GM12878 (cell line): ENCODE results near the gene NEU1. TPM values are rescaled to one million over a fixed set of nuclear protein-coding genes. Genes with fewer than 3 reads are reported as not detected.

ENCODE experiments used
- ATAC-seq: fragments of 200-7000 bp; cut with Tn5 transposase; 3 replicates; pipeline ENCODE4 v1.9.1; 2020; ENCODE audit warnings: mild to moderate bottlenecking, moderate library complexity
- BruUV-seq: library from RNA; stranded (reverse); fragments of 400-500 nt; replicated peaks from 2 replicates; lab custom pipeline; 2021; lab: Mats Ljungman, UMichigan
- CTCF ChIA-PET: fragments of 300-600 bp; sonication (Branson Sonifier 250); formaldehyde crosslinking; extraction: SDS; loops from one replicate; lab custom pipeline; 2021; ENCODE audit warnings: inconsistent platforms; lab: Yijun Ruan, JAX
- POLR2A ChIA-PET: fragments of 350-600 bp; formaldehyde crosslinking; extraction: SDS; loops from one replicate; lab custom pipeline; 2021; ENCODE audit warnings: inconsistent platforms; lab: Charles Lee
- RAD21 ChIA-PET: fragments of 300-600 bp; sonication (Branson Sonifier 250); formaldehyde crosslinking; loops from one replicate; lab custom pipeline; 2023; ENCODE audit warnings: antibody characterized with exemption; ENCODE audit not compliant: unreplicated experiment; lab: Charles Lee
- SMC1A ChIA-PET: fragments of 300-600 bp; sonication (Branson Sonifier 250); formaldehyde crosslinking; loops from one replicate; lab custom pipeline; 2023; ENCODE audit not compliant: unreplicated experiment, uncharacterized antibody; lab: Charles Lee
- DNase-seq: peaks from one replicate; pipeline ENCODE4 v3.0.0-alpha.2; 2011; ENCODE audit warnings: low read depth, low spot score
- FAIRE-seq: peaks from 3 replicates; lab custom pipeline; 2011; peaks lifted over from hg19 to GRCh38; lab: Jason Lieb, UNC
- H2AFZ ChIP-seq: 2 replicates; pipeline ENCODE4 v1.6.0; 2011; ENCODE audit warnings: low read depth, low read length, control low read depth; ENCODE audit not compliant: control insufficient read depth
- H3K27ac ChIP-seq: 2 replicates; pipeline ENCODE4 v1.5.1; 2011; ENCODE audit warnings: control low read depth; ENCODE audit not compliant: control insufficient read depth, insufficient read depth
- H3K27me3 ChIP-seq, 2 experiments: replicated peaks in 1 of 2; 2 replicates each; pipeline versions ENCODE4 v1.6.0 to v1.6.1; 2011; ENCODE audit warnings: low read length in 1 of 2; ENCODE audit not compliant: control insufficient read depth in 2 of 2, insufficient read depth in 2 of 2
- H3K36me3 ChIP-seq, 2 experiments: 2 replicates each; pipeline ENCODE4 v1.5.1; 2011; ENCODE audit warnings: low read length in 1 of 2; ENCODE audit not compliant: control insufficient read depth in 2 of 2, insufficient read depth in 2 of 2
- H3K4me1 ChIP-seq: 2 replicates; pipeline ENCODE4 v1.6.1; 2011; ENCODE audit warnings: mild to moderate bottlenecking, low read length, moderate library complexity, mixed read lengths; ENCODE audit not compliant: control insufficient read depth, insufficient read depth
- H3K4me2 ChIP-seq: 2 replicates; pipeline ENCODE4 v1.6.0; 2011; ENCODE audit warnings: control low read depth; ENCODE audit not compliant: control insufficient read depth, insufficient read depth
- H3K4me3 ChIP-seq: fragments of 200-600 bp; sonication (generic); 2 replicates; pipeline ENCODE4 v1.5.1; 2016
- H3K79me2 ChIP-seq: 2 replicates; pipeline ENCODE4 v1.6.0; 2011; ENCODE audit warnings: low read length; ENCODE audit not compliant: control insufficient read depth, insufficient read depth
- H3K9ac ChIP-seq: 2 replicates; pipeline ENCODE4 v1.8.0; 2011; ENCODE audit warnings: low read length, control low read depth, mixed read lengths; ENCODE audit not compliant: control insufficient read depth, insufficient read depth
- H3K9me3 ChIP-seq: replicated peaks from 3 replicates; pipeline ENCODE4 v1.5.1; 2011; ENCODE audit warnings: mild to moderate bottlenecking, low read length; ENCODE audit not compliant: control insufficient read depth, insufficient read depth
- H4K20me1 ChIP-seq: 2 replicates; pipeline ENCODE4 v1.6.0; 2011; ENCODE audit not compliant: control insufficient read depth, insufficient read depth
- CHD1 ChIP-seq: IDR thresholded peaks from 2 replicates; pipeline ENCODE4 v1.6.1; 2012; ENCODE audit warnings: low read depth, low read length, improper control_type of control experiment
- CHD2 ChIP-seq: IDR thresholded peaks from 2 replicates; pipeline ENCODE4 v1.6.1; 2011; ENCODE audit warnings: low read depth, low read length, improper control_type of control experiment, borderline replicate concordance
- LARP7 ChIP-seq: fragments of 450-650 bp; IDR thresholded peaks from 2 replicates; pipeline ENCODE4 v1.6.1; 2017; ENCODE audit warnings: mild to moderate bottlenecking
- MYB ChIP-seq: fragments of 150-350 bp; IDR thresholded peaks from 2 replicates; pipeline ENCODE4 v1.6.1; 2014; ENCODE audit warnings: mild to moderate bottlenecking, low read depth, low read length, borderline replicate concordance
- NR2F1 ChIP-seq: fragments of 450-650 bp; conservative IDR thresholded peaks from 2 replicates; pipeline ENCODE4 v1.6.1; 2017; ENCODE audit warnings: mild to moderate bottlenecking
- PKNOX1 ChIP-seq: fragments of 450-650 bp; IDR thresholded peaks from 2 replicates; pipeline ENCODE4 v1.6.1; 2016; ENCODE audit warnings: mild to moderate bottlenecking
- POLR2A ChIP-seq: IDR thresholded peaks from 2 replicates; pipeline ENCODE4 v1.6.1; 2011; ENCODE audit warnings: low read depth, mild to moderate bottlenecking, low read length
- SMAD5 ChIP-seq: IDR thresholded peaks from 2 replicates; pipeline ENCODE4 v1.6.1; 2016; ENCODE audit warnings: antibody characterized with exemption, low read depth
- SPI1 ChIP-seq: IDR thresholded peaks from 2 replicates; pipeline ENCODE4 v1.6.1; 2011; ENCODE audit warnings: low read depth, mild to moderate bottlenecking, low read length, moderate library complexity, borderline replicate concordance; ENCODE audit not compliant: insufficient read depth
- SREBF1 ChIP-seq: IDR thresholded peaks from 2 replicates; pipeline ENCODE4 v1.6.1; 2012; ENCODE audit warnings: mild to moderate bottlenecking, low read length
- TARDBP ChIP-seq: IDR thresholded peaks from 2 replicates; pipeline ENCODE4 v1.6.1; 2016; ENCODE audit warnings: borderline replicate concordance
- USF1 ChIP-seq: IDR thresholded peaks from 2 replicates; pipeline ENCODE4 v1.6.1; 2011; ENCODE audit warnings: borderline replicate concordance, low read depth, mild to moderate bottlenecking, moderate library complexity, mixed read lengths, low read length; ENCODE audit not compliant: insufficient read depth; ENCODE audit errors: extremely low read length
- YY1 ChIP-seq: IDR thresholded peaks from 2 replicates; pipeline ENCODE4 v1.6.1; 2011; ENCODE audit warnings: low read depth, mild to moderate bottlenecking, low read length
- WGBS: methylation state at CpG from one replicate; pipeline ENCODE4 v1.1.6; 2016; ENCODE audit warnings: low lambda C conversion rate; ENCODE audit not compliant: insufficient replicate concordance, insufficient coverage; ENCODE audit errors: missing lambda C conversion rate; 5-methylcytosine and 5-hydroxymethylcytosine counted together
- in situ Hi-C: fragments of 300-500 bp; cut with MboI; formaldehyde crosslinking; loops from 9 replicates; pipeline ENCODE4 v1.14.3; 2018; ENCODE audit warnings: mixed read lengths
- intact Hi-C: fragments of 100-400 bp; cut with micrococcal nuclease; formaldehyde crosslinking; loops from one replicate; pipeline ENCODE4 v1.14.2; 2022; ENCODE audit not compliant: unreplicated experiment
- polyA plus RNA-seq, 11 experiments: library from polyadenylated mRNA; depleted of rRNA in 4 of 11; unstranded in 6 of 11; stranded (reverse) in 5 of 11; fragments of >200 nt; fragmentation: Nextera tagmentation in 4 of 11; fragmentation: Illumina TruSeq in 1 of 11; extraction: Ambion mirVana in 4 of 11; extraction: Trizol in 1 of 11; gene quantifications; 1 replicate in 1 of 11; 2 replicates in 10 of 11; pipeline versions ENCODE4 v1.2.1 to v1.2.3, GENCODE V29; 2011 to 2016; ENCODE audit warnings: inconsistent platforms in 2 of 11, missing spikeins in 2 of 11, low read depth in 1 of 11
- total RNA-seq, 4 experiments: library from RNA; depleted of rRNA in 3 of 4; stranded (reverse); fragments of >200 nt in 3 of 4; fragmentation: Illumina TruSeq in 1 of 4; extraction: Trizol in 1 of 4; gene quantifications; 2 replicates each; pipeline versions ENCODE4 v1.2.1 to v1.2.3, GENCODE V29; 2013 to 2021

Gene NEU1
- total and polyA plus RNA-seq, 10 of the 15 experiments (the other 5 are each of a cell fraction or from before 2014, with no cell fraction given) = 7.2 to 26.9 (median 21.6) TPM

GRCh38 chr6:31878222-31878621 lies 15.6 kb upstream of the NEU1 start:
- Histone ChIP-seq H3K4me3 (no peak overlapping the region), H3K9ac (no peak overlapping the region), H3K27ac (no peak overlapping the region), H3K79me2 (no peaks in the 10 kb centered on the region), H4K20me1 (no peaks in the 10 kb centered on the region), H3K9me3 (no peaks in the 10 kb centered on the region), H3K4me2 (no peak overlapping the region), H2AFZ (no peak overlapping the region), H3K36me3 (peaks cover 0 to 14% of the 10 kb centered on the region in 2 experiments; a peak in 3 of 4 replicates), H3K27me3 (no peaks in the 10 kb centered on the region), H3K4me1 (no peaks in the 10 kb centered on the region)
- ATAC-seq (no peak), DNase-seq (no peak), FAIRE-seq (no peak)
- SMC1A ChIA-PET = no interaction called here
- POLR2A ChIA-PET = no interaction called here
- RAD21 ChIA-PET = no interaction called here
- 55% methylated on average over 3 of the region's 3 CpGs for WGBS
- in situ Hi-C loops = no loop called here
- BruUV-seq = no TSS peak
- CTCF ChIA-PET = interaction anchor here (0.9 kb wide), 1 partner anchor 9 kb away, joined by 3 read pairs; no protein-coding TSS in a partner anchor
- intact Hi-C loops = no loop called here
- TF ChIP-seq SMAD5 (no peak), USF1 (no peak), CHD1 (no peak), PKNOX1 (no peak), POLR2A (no peak), SREBF1 (no peak), CHD2 (no peak), MYB (no peak), LARP7 (no peak), NR2F1 (no peak), TARDBP (no peak), YY1 (no peak), SPI1 (no peak)
- TF ChIP-seq, all 136 proteins: peak for 0
